A549 (cell line): Measurements from ENCODE around the gene SLCO4A1.
A peak's percentile ranks its signal among the peaks of the same experiment; 100 is the strongest.

Source experiments
- CTCF ChIP-seq: fragments of >200 bp; sonication (Bioruptor Twin); formaldehyde crosslinking; IDR thresholded peaks from 3 replicates; pipeline ENCODE4 v1.5.1; 2016
- EP300 ChIP-seq, 2 experiments: fragments of >200 bp; sonication (Bioruptor Twin); formaldehyde crosslinking; IDR thresholded peaks; 2 replicates in 1 of 2; 3 replicates in 1 of 2; pipeline ENCODE4 v1.6.1; 2016 to 2017
- MAZ ChIP-seq: fragments of 150-350 bp; IDR thresholded peaks from 2 replicates; pipeline ENCODE4 v1.6.1; 2014; ENCODE audit warnings: antibody characterized with exemption, low read depth, low read length, borderline replicate concordance
- USF2 ChIP-seq: fragments of 450-650 bp; IDR thresholded peaks from 2 replicates; pipeline ENCODE4 v1.6.1; 2014; ENCODE audit warnings: antibody characterized with exemption

- TF ChIP-seq CTCF (peak; percentile 88), EP300 (IDR thresholded peaks at IDR 0.05) (no peak), MAZ (no peak), USF2 (no peak)
Observed at GRCh38 chr20:62668441-62669027, 26.2 kb downstream of the SLCO4A1 start.
